GM12878 (cell line): ENCODE results near the gene GRAMD1C. TPM values are rescaled to one million over a fixed set of nuclear protein-coding genes. Genes with fewer than 3 reads are reported as not detected.

Experiments
- ATF2 ChIP-seq: IDR thresholded peaks from 2 replicates; pipeline ENCODE4 v1.6.1; 2012; ENCODE audit warnings: low read length, inconsistent platforms
- BHLHE40 ChIP-seq, 2 experiments: fragments of 450-650 bp in 1 of 2; IDR thresholded peaks; 2 replicates each; pipeline ENCODE4 v1.6.1; 2011 to 2017; ENCODE audit warnings: low read depth in 2 of 2, borderline replicate concordance in 1 of 2, improper control_type of control experiment in 1 of 2, low read length in 1 of 2, mild to moderate bottlenecking in 1 of 2
- CEBPZ ChIP-seq: fragments of 150-350 bp; IDR thresholded peaks from 2 replicates; pipeline ENCODE4 v1.6.1; 2016; ENCODE audit warnings: low read depth, low read length
- EED ChIP-seq: sonication (generic); IDR thresholded peaks from 2 replicates; pipeline ENCODE4 v1.6.1; 2016; ENCODE audit warnings: antibody characterized with exemption, low read depth
- ELK1 ChIP-seq: IDR thresholded peaks from 2 replicates; pipeline ENCODE4 v1.6.1; 2012; ENCODE audit warnings: low read depth, low read length, improper control_type of control experiment
- FOXM1 ChIP-seq: IDR thresholded peaks from 2 replicates; pipeline ENCODE4 v1.6.1; 2012; ENCODE audit warnings: low read depth, mild to moderate bottlenecking, inconsistent platforms, low read length, moderate library complexity
- IKZF2 ChIP-seq, 2 experiments: fragments of 450-650 bp; IDR thresholded peaks; 2 replicates each; pipeline ENCODE4 v1.6.1; 2017; ENCODE audit warnings: mild to moderate bottlenecking in 2 of 2, moderate library complexity in 2 of 2
- IRF5 ChIP-seq: fragments of 450-650 bp; IDR thresholded peaks from 2 replicates; pipeline ENCODE4 v1.6.1; 2017; ENCODE audit warnings: borderline replicate concordance
- KDM1A ChIP-seq: fragments of 200-600 bp; sonication (generic); IDR thresholded peaks from 2 replicates; pipeline ENCODE4 v1.6.1; 2016; ENCODE audit warnings: borderline replicate concordance
- MYB ChIP-seq: fragments of 150-350 bp; IDR thresholded peaks from 2 replicates; pipeline ENCODE4 v1.6.1; 2014; ENCODE audit warnings: mild to moderate bottlenecking, low read depth, low read length, borderline replicate concordance
- MYC ChIP-seq: IDR thresholded peaks from 2 replicates; pipeline ENCODE4 v1.6.1; 2011; ENCODE audit warnings: mild to moderate bottlenecking, low read length, moderate library complexity, inconsistent platforms; ENCODE audit not compliant: insufficient read depth, insufficient replicate concordance, insufficient read length, severe bottlenecking
- RELB ChIP-seq: fragments of 450-650 bp; IDR thresholded peaks from 2 replicates; pipeline ENCODE4 v1.6.1; 2017; ENCODE audit warnings: low read depth, mild to moderate bottlenecking, moderate library complexity
- SP1 ChIP-seq: IDR thresholded peaks from one replicate; pipeline ENCODE4 v1.6.1; 2011; ENCODE audit warnings: low read depth, low read length
- SRF ChIP-seq, 2 experiments: IDR thresholded peaks; 2 replicates each; pipeline ENCODE4 v1.6.1; 2011; ENCODE audit warnings: low read depth in 2 of 2, low read length in 2 of 2, mild to moderate bottlenecking in 1 of 2, moderate library complexity in 1 of 2
- STAT3 ChIP-seq: IDR thresholded peaks from 2 replicates; pipeline ENCODE4 v1.6.1; 2011; ENCODE audit warnings: low read depth, low read length, improper control_type of control experiment
- ZNF687 ChIP-seq: fragments of 450-650 bp; IDR thresholded peaks from 2 replicates; pipeline ENCODE4 v1.6.1; 2017; ENCODE audit warnings: mild to moderate bottlenecking, moderate library complexity
- ZSCAN29 ChIP-seq: fragments of 450-650 bp; IDR thresholded peaks from 2 replicates; pipeline ENCODE4 v1.6.1; 2017; ENCODE audit warnings: mild to moderate bottlenecking, moderate library complexity
- polyA plus RNA-seq, 11 experiments: library from polyadenylated mRNA; depleted of rRNA in 4 of 11; unstranded in 6 of 11; stranded (reverse) in 5 of 11; fragments of >200 nt; fragmentation: Nextera tagmentation in 4 of 11; fragmentation: Illumina TruSeq in 1 of 11; extraction: Ambion mirVana in 4 of 11; extraction: Trizol in 1 of 11; gene quantifications; 1 replicate in 1 of 11; 2 replicates in 10 of 11; pipeline versions ENCODE4 v1.2.1 to v1.2.3, GENCODE V29; 2011 to 2016; ENCODE audit warnings: inconsistent platforms in 2 of 11, missing spikeins in 2 of 11, low read depth in 1 of 11
- total RNA-seq, 4 experiments: library from RNA; depleted of rRNA in 3 of 4; stranded (reverse); fragments of >200 nt in 3 of 4; fragmentation: Illumina TruSeq in 1 of 4; extraction: Trizol in 1 of 4; gene quantifications; 2 replicates each; pipeline versions ENCODE4 v1.2.1 to v1.2.3, GENCODE V29; 2013 to 2021

GRAMD1C gene
- total and polyA plus RNA-seq, 10 of the 15 experiments (the other 5 are each of a cell fraction or from before 2014, with no cell fraction given), result 3.2 to 9.2 (median 5.5) TPM

GRCh38 chr3:113825090-113825489 is 13.5 kb upstream of the GRAMD1C start (continued):
- TF ChIP-seq ZNF687 (no peak), EED (peak; percentile 85), ZSCAN29 (no peak), IRF5 (no peak), CEBPZ (no peak), ELK1 (no peak), MYC (no peak), FOXM1 (peak; percentile 85), SP1 (peak; percentile 29), BHLHE40 (IDR thresholded peaks at IDR 0.05; ENCODE audit: borderline replicate concordance in 1 of 2, low read depth in 2 of 2, low read length in 1 of 2) (no peak), RELB (peak; percentile 89), ATF2 (peak; percentile 82; the same call in 1 of the 2 replicates), KDM1A (no peak), STAT3 (peak; percentile 55; the same call in 1 of the 2 replicates), IKZF2 (IDR thresholded peaks at IDR 0.05) (peak; percentile 89 to 93), SRF (IDR thresholded peaks at IDR 0.05; ENCODE audit: low read depth in 2 of 2, low read length in 2 of 2) (no peak), MYB (no peak)
